H1 (cell line): ENCODE measurements around the gene CCBE1. TPM values are rescaled to one million over a fixed set of nuclear protein-coding genes. Genes with fewer than 3 reads are reported as not detected.

Experiments
- CTCF ChIA-PET: fragments of 300-600 bp; sonication (Branson Sonifier 250); formaldehyde crosslinking; loops from one replicate; lab custom pipeline; 2021; ENCODE audit not compliant: partially characterized antibody; lab: Charles Lee
- POLR2A ChIA-PET: fragments of 300-600 bp; sonication (Branson Sonifier 250); formaldehyde crosslinking; loops from one replicate; lab custom pipeline; 2021; ENCODE audit warnings: inconsistent platforms; ENCODE audit not compliant: partially characterized antibody; lab: Charles Lee
- DNase-seq, 2 experiments: peaks; one replicate each; pipeline versions ENCODE4 v3.0.0 to v3.0.0-alpha.2; 2010 to 2022; ENCODE audit warnings: low spot score in 2 of 2, low read depth in 1 of 2, mixed read lengths in 1 of 2
- FAIRE-seq: peaks from 2 replicates; lab custom pipeline; 2011; peaks lifted over from hg19 to GRCh38; lab: Jason Lieb, UNC
- H2AFZ ChIP-seq: 2 replicates; pipeline ENCODE4 v1.8.1; 2012; ENCODE audit warnings: low read length, inconsistent platforms
- H2AK5ac ChIP-seq: 2 replicates; pipeline ENCODE4 v1.6.1; 2013; ENCODE audit warnings: low read depth, low read length
- H2BK120ac ChIP-seq: replicated peaks from 2 replicates; pipeline ENCODE3; 2013; ENCODE audit warnings: low read depth, low read length, inconsistent platforms
- H2BK12ac ChIP-seq: 2 replicates; pipeline ENCODE4 v1.6.1; 2013; ENCODE audit warnings: low read depth, low read length
- H2BK15ac ChIP-seq: 2 replicates; pipeline ENCODE4 v1.6.1; 2013; ENCODE audit warnings: low read length
- H2BK20ac ChIP-seq: 2 replicates; pipeline ENCODE4 v1.6.1; 2013; ENCODE audit warnings: low read length
- H2BK5ac ChIP-seq: 2 replicates; pipeline ENCODE4 v1.6.1; 2013; ENCODE audit warnings: low read depth, low read length
- H3K14ac ChIP-seq: 2 replicates; pipeline ENCODE4 v1.6.1; 2013; ENCODE audit warnings: inconsistent platforms; ENCODE audit not compliant: insufficient read length
- H3K18ac ChIP-seq: 2 replicates; pipeline ENCODE4 v1.6.1; 2013; ENCODE audit warnings: low read length; ENCODE audit errors: extremely low read depth
- H3K23ac ChIP-seq: 2 replicates; pipeline ENCODE4 v1.6.1; 2013; ENCODE audit warnings: inconsistent platforms; ENCODE audit not compliant: insufficient read length
- H3K23me2 ChIP-seq: 2 replicates; pipeline ENCODE4 v1.6.1; 2013; ENCODE audit warnings: low read depth, low read length
- H3K27ac ChIP-seq: 2 replicates; pipeline ENCODE4 v1.6.1; 2011; ENCODE audit warnings: low read depth, low read length, inconsistent platforms
- H3K27me3 ChIP-seq, 4 experiments: replicated peaks in 1 of 4; 1 replicate in 1 of 4; 2 replicates in 3 of 4; pipeline versions ENCODE4 v1.6.1 to v1.8.1; 2011 to 2013; ENCODE audit warnings: low read length in 3 of 4, mild to moderate bottlenecking in 3 of 4, inconsistent platforms in 2 of 4, mixed read lengths in 2 of 4, moderate library complexity in 1 of 4; ENCODE audit not compliant: control insufficient read depth in 3 of 4, insufficient read depth in 3 of 4; ENCODE audit errors: extremely low read depth in 1 of 4
- H3K36me3 ChIP-seq, 4 experiments: 2 replicates each; pipeline versions ENCODE4 v1.6.1 to v1.8.1; 2011 to 2013; ENCODE audit warnings: mild to moderate bottlenecking in 4 of 4, low read length in 3 of 4, moderate library complexity in 2 of 4, control low read depth in 1 of 4, inconsistent platforms in 1 of 4; ENCODE audit not compliant: insufficient read depth in 4 of 4, control insufficient read depth in 2 of 4
- H3K4ac ChIP-seq: replicated peaks from 2 replicates; pipeline ENCODE3; 2013; ENCODE audit warnings: low read length, low read depth, mixed read lengths, inconsistent platforms; ENCODE audit not compliant: insufficient read length
- H3K4me1 ChIP-seq, 4 experiments: replicated peaks in 1 of 4; 1 replicate in 1 of 4; 2 replicates in 3 of 4; pipeline versions ENCODE4 v1.6.1 to v1.8.1; 2011 to 2013; ENCODE audit warnings: low read length in 3 of 4, inconsistent platforms in 2 of 4, mixed read lengths in 1 of 4; ENCODE audit not compliant: insufficient read depth in 4 of 4, control insufficient read depth in 3 of 4
- H3K4me2 ChIP-seq, 2 experiments: 2 replicates each; pipeline versions ENCODE4 v1.6.1 to v1.8.1; 2011 to 2013; ENCODE audit warnings: low read depth in 2 of 2, low read length in 2 of 2, control low read depth in 1 of 2, inconsistent platforms in 1 of 2, mild to moderate bottlenecking in 1 of 2; ENCODE audit not compliant: insufficient read depth in 1 of 2
- H3K4me3 ChIP-seq, 4 experiments: fragments of 200-600, 300-600 bp in 1 of 4; sonication (generic), shearing (Covaris generic), sonication (Bioruptor Twin) in 1 of 4; 2 replicates each; pipeline versions ENCODE4 v1.5.1 to v1.8.1; 2011 to 2016; ENCODE audit warnings: low read length in 4 of 4, low read depth in 3 of 4, control low read depth in 2 of 4, inconsistent platforms in 2 of 4, mild to moderate bottlenecking in 2 of 4, mixed read lengths in 1 of 4, moderate library complexity in 1 of 4; ENCODE audit not compliant: insufficient read depth in 2 of 4; ENCODE audit errors: extremely low read depth in 1 of 4
- H3K56ac ChIP-seq: replicated peaks from 2 replicates; pipeline ENCODE3; 2013; ENCODE audit warnings: low read depth, mild to moderate bottlenecking, mixed read lengths, low read length, inconsistent platforms; ENCODE audit not compliant: insufficient read length
- H3K79me1 ChIP-seq: 2 replicates; pipeline ENCODE4 v1.6.1; 2013; ENCODE audit warnings: low read depth, low read length, control low read depth
- H3K79me2 ChIP-seq, 2 experiments: 2 replicates each; pipeline versions ENCODE4 v1.6.1 to v1.8.1; 2012 to 2013; ENCODE audit warnings: low read length in 2 of 2, mild to moderate bottlenecking in 2 of 2, inconsistent platforms in 1 of 2; ENCODE audit not compliant: insufficient read depth in 2 of 2, control insufficient read depth in 1 of 2
- H3K9ac ChIP-seq, 4 experiments: replicated peaks in 1 of 4; 1 replicate in 1 of 4; 2 replicates in 3 of 4; pipeline versions ENCODE4 v1.6.1 to v1.8.1; 2011 to 2013; ENCODE audit warnings: low read depth in 3 of 4, low read length in 3 of 4, control low read depth in 2 of 4, mild to moderate bottlenecking in 2 of 4, moderate library complexity in 2 of 4, inconsistent platforms in 1 of 4; ENCODE audit errors: extremely low read depth in 1 of 4
- H3K9me3 ChIP-seq, 2 experiments: 2 replicates each; pipeline versions ENCODE4 v1.6.1 to v1.8.1; 2012 to 2013; ENCODE audit warnings: mild to moderate bottlenecking in 2 of 2, moderate library complexity in 2 of 2, control low read depth in 1 of 2, inconsistent platforms in 1 of 2, low read depth in 1 of 2, low read length in 1 of 2, mixed read lengths in 1 of 2; ENCODE audit not compliant: insufficient read depth in 2 of 2
- H4K20me1 ChIP-seq, 2 experiments: replicated peaks in 1 of 2; 2 replicates each; pipeline versions ENCODE3 to v1.8.1; 2011 to 2013; ENCODE audit warnings: inconsistent platforms in 2 of 2, low read length in 2 of 2, mild to moderate bottlenecking in 1 of 2; ENCODE audit not compliant: insufficient read depth in 2 of 2, control insufficient read depth in 1 of 2
- H4K5ac ChIP-seq: 2 replicates; pipeline ENCODE4 v1.6.1; 2013; ENCODE audit warnings: low read length, low read depth, mixed read lengths, inconsistent platforms; ENCODE audit not compliant: insufficient read length
- H4K8ac ChIP-seq: 2 replicates; pipeline ENCODE4 v1.8.0; 2013; ENCODE audit warnings: mild to moderate bottlenecking, moderate library complexity, low read length, inconsistent platforms; ENCODE audit not compliant: insufficient read depth; ENCODE audit errors: extremely low read depth
- H4K91ac ChIP-seq: replicated peaks from 2 replicates; pipeline ENCODE3; 2013; ENCODE audit warnings: low read length, mixed read lengths, inconsistent platforms; ENCODE audit not compliant: insufficient read length
- BRCA1 ChIP-seq: IDR thresholded peaks from 2 replicates; pipeline ENCODE4 v1.6.1; 2012; ENCODE audit warnings: low read depth, low read length, improper control_type of control experiment
- CHD1 ChIP-seq: IDR thresholded peaks from 2 replicates; pipeline ENCODE4 v1.6.1; 2012; ENCODE audit warnings: low read depth, low read length, improper control_type of control experiment
- CHD2 ChIP-seq: IDR thresholded peaks from 2 replicates; pipeline ENCODE4 v1.6.1; 2012; ENCODE audit warnings: low read length, improper control_type of control experiment
- GTF2F1 ChIP-seq: IDR thresholded peaks from 2 replicates; pipeline ENCODE4 v1.6.1; 2012; ENCODE audit warnings: low read depth, low read length, improper control_type of control experiment, borderline replicate concordance
- HDAC6 ChIP-seq: IDR thresholded peaks from one replicate; pipeline ENCODE4 v1.7.1; 2012; ENCODE audit warnings: low read depth, mild to moderate bottlenecking, inconsistent platforms, low read length, moderate library complexity
- KDM1A ChIP-seq: fragments of 200-600, 300-600 bp; sonication (generic); IDR thresholded peaks from 2 replicates; pipeline ENCODE4 v1.7.1; 2016; ENCODE audit warnings: mild to moderate bottlenecking, low read length, borderline replicate concordance
- MAX ChIP-seq: IDR thresholded peaks from 2 replicates; pipeline ENCODE4 v1.6.1; 2012; ENCODE audit warnings: inconsistent platforms
- SAP30 ChIP-seq: fragments of 300-600 bp; sonication (generic); IDR thresholded peaks from 2 replicates; pipeline ENCODE4 v1.7.1; 2012; ENCODE audit warnings: low read length, moderate library complexity, mild to moderate bottlenecking, inconsistent platforms; ENCODE audit not compliant: insufficient read depth, insufficient replicate concordance
- SP1 ChIP-seq: IDR thresholded peaks from 2 replicates; pipeline ENCODE4 v1.6.1; 2011; ENCODE audit warnings: low read depth, low read length
- SP4 ChIP-seq: IDR thresholded peaks from 2 replicates; pipeline ENCODE4 v1.6.1; 2012; ENCODE audit warnings: low read length, inconsistent platforms
- TBP ChIP-seq: IDR thresholded peaks from 2 replicates; pipeline ENCODE4 v1.6.1; 2011; ENCODE audit warnings: low read depth, low read length, improper control_type of control experiment
- TCF12 ChIP-seq: IDR thresholded peaks from 2 replicates; pipeline ENCODE4 v1.6.1; 2011; ENCODE audit warnings: low read depth, mild to moderate bottlenecking, low read length
- WGBS, 2 experiments: shearing (Covaris generic) in 1 of 2; methylation state at CpG; one replicate each; pipeline versions ENCODE4 v1.1.6 to v1.1.7; 2013 to 2015; ENCODE audit warnings: low lambda C conversion rate in 2 of 2, mixed read lengths in 2 of 2, inconsistent platforms in 1 of 2, low coverage in 1 of 2, missing lambda C conversion rate in 1 of 2; ENCODE audit not compliant: insufficient replicate concordance in 2 of 2, insufficient coverage in 1 of 2, insufficient read length in 1 of 2; ENCODE audit errors: extremely low coverage in 1 of 2, missing lambda C conversion rate in 1 of 2; 5-methylcytosine and 5-hydroxymethylcytosine counted together
- polyA plus RNA-seq, 7 experiments: library from polyadenylated mRNA; depleted of rRNA in 3 of 7; stranded (reverse) in 5 of 7; unstranded in 2 of 7; fragments of >200 nt in 5 of 7; fragments of 200-250 nt in 2 of 7; gene quantifications; 1 replicate in 5 of 7; 2 replicates in 1 of 7; 4 replicates in 1 of 7; pipeline versions ENCODE4 v1.2.1 to v1.2.3, GENCODE V29; 2011 to 2013; ENCODE audit warnings: missing spikeins in 2 of 7, mixed read lengths in 2 of 7
- total RNA-seq: library from RNA; stranded (reverse); fragmentation: NEBNext Ultra II Directional; extraction: Animal tissue kit (Norgen Biotek cat#: 25700); gene quantifications from 2 replicates; pipeline ENCODE4 v1.2.1, GENCODE V29; 2021
- TF ChIP-seq, protein P1 (sequence below): IDR thresholded peaks from 2 replicates; pipeline ENCODE4 v1.6.1; 2011; ENCODE audit warnings: low read length, improper control_type of control experiment

Gene CCBE1
- total and polyA plus RNA-seq, 2 of the 8 experiments (the other 6 are each of a cell fraction or from before 2014, with no cell fraction given), result 2.1 to 2.6 TPM

GRCh38 chr18:59414111-59414653 lies 283.0 kb downstream of the CCBE1 start:
- no peak for DNase-seq
- Histone ChIP-seq H2BK12ac (no peak overlapping the region), H3K56ac (no peak overlapping the region), H3K23ac (no peak overlapping the region), H3K27ac (no peak overlapping the region), H2BK5ac (no peak overlapping the region), H3K14ac (no peak overlapping the region), H3K4me1 (no peaks in the 10 kb centered on the region), H2BK120ac (no peak overlapping the region), H3K23me2 (no peaks in the 10 kb centered on the region), H2BK15ac (no peak overlapping the region), H3K4me3 (no peak overlapping the region), H2BK20ac (no peak overlapping the region), H4K8ac (no peak overlapping the region), H4K5ac (no peak overlapping the region), H3K4ac (no peak overlapping the region), H3K18ac (no peak overlapping the region), H3K9ac (no peak overlapping the region), H3K27me3 (no peaks in the 10 kb centered on the region), H3K9me3 (no peaks in the 10 kb centered on the region; a peak in 1 of 4 replicates), H4K91ac (no peak overlapping the region), H3K4me2 (no peak overlapping the region), H3K79me2 (no peaks in the 10 kb centered on the region), H4K20me1 (no peaks in the 10 kb centered on the region), H3K79me1 (no peaks in the 10 kb centered on the region), H3K36me3 (no peaks in the 10 kb centered on the region), H2AK5ac (no peak overlapping the region), H2AFZ (no peak overlapping the region)
- no peak for FAIRE-seq
- ChIA-PET POLR2A (no interaction called here), CTCF (no interaction called here)
- WGBS, 2 experiments, result 92% methylated on average over 8 of the region's 8 CpGs; no CpG with 5 or more reads in 1 of the 2 experiments
- TF ChIP-seq TBP (no peak), CHD1 (no peak), SAP30 (no peak), KDM1A (no peak), MAX (no peak), SP4 (no peak), TCF12 (no peak), HDAC6 (no peak), SP1 (no peak), CHD2 (no peak), BRCA1 (no peak), GTF2F1 (no peak)
- TF ChIP-seq, protein P1, sequence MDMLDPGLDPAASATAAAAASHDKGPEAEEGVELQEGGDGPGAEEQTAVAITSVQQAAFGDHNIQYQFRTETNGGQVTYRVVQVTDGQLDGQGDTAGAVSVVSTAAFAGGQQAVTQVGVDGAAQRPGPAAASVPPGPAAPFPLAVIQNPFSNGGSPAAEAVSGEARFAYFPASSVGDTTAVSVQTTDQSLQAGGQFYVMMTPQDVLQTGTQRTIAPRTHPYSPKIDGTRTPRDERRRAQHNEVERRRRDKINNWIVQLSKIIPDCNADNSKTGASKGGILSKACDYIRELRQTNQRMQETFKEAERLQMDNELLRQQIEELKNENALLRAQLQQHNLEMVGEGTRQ, result no peak
